Effector memory CD4-positive, alpha-beta T cell (primary cell): ENCODE data around the gene GEMIN2.
"Not testable (repeated sequence)": the region's sequence is repeated elsewhere in the genome, so short reads cannot be mapped to it uniquely, and the experiment has no call there.

ENCODE experiments used
- DNase-seq, 3 donors: peaks; one replicate each; pipeline ENCODE4 v3.0.0-alpha.2; 2020
- H3K27ac ChIP-seq: 2 replicates; pipeline ENCODE4 v1.7.0; 2013; ENCODE audit warnings: mild to moderate bottlenecking, low read length, moderate library complexity; ENCODE audit not compliant: insufficient read depth, poor library complexity, severe bottlenecking
- H3K27me3 ChIP-seq: replicated peaks from 2 replicates; pipeline ENCODE4 v1.7.0; 2013; ENCODE audit warnings: mild to moderate bottlenecking, low read length; ENCODE audit not compliant: insufficient read depth, control insufficient read depth, poor library complexity, severe bottlenecking
- H3K36me3 ChIP-seq: 2 replicates; pipeline ENCODE4 v1.7.0; 2013; ENCODE audit warnings: mild to moderate bottlenecking, low read length, moderate library complexity; ENCODE audit not compliant: control insufficient read depth, insufficient read depth
- H3K4me1 ChIP-seq: 2 replicates; pipeline ENCODE4 v1.7.0; 2013; ENCODE audit warnings: low read length, mild to moderate bottlenecking; ENCODE audit not compliant: control insufficient read depth, insufficient read depth, poor library complexity, severe bottlenecking
- H3K4me3 ChIP-seq: 2 replicates; pipeline ENCODE4 v1.7.0; 2013; ENCODE audit warnings: low read length, low read depth, mild to moderate bottlenecking; ENCODE audit not compliant: insufficient read depth, poor library complexity, severe bottlenecking
- H3K9me3 ChIP-seq: 2 replicates; pipeline ENCODE4 v1.7.0; 2013; ENCODE audit warnings: mild to moderate bottlenecking, low read length, moderate library complexity; ENCODE audit not compliant: control insufficient read depth

GEMIN2 gene

DNA sequence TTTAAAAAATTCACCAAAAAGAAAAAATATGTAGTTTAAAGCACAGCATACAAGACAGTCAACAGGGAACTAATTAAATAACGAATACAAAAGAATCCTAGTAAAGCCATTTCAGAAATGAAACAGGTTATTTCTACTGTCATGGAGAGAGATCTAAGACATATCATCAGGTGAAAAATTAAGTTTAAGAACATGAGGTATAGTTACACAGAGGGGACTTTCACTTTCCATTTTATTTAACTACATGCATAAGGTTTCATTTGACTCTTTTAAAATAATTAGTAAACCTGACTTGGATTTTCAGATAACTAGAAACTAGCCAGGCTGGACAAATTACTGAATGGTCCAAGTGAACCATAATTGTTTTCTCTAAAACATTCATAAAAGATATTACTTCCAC is 22.4 kb upstream of the GEMIN2 start:
- Histone ChIP-seq H3K27ac (no peak overlapping the region), H3K4me1 (no peaks in the 10 kb centered on the region), H3K4me3 (no peak overlapping the region), H3K9me3 (no peaks in the 10 kb centered on the region), H3K27me3 (no peaks in the 10 kb centered on the region), H3K36me3 (peaks cover 51% of the 10 kb centered on the region)
- DNase-seq: no peak

GRCh38 chr14:39094515-39094914 is 19.6 kb upstream of the GEMIN2 start:
- DNase-seq: no peak
- Histone ChIP-seq H3K27ac (no peak overlapping the region), H3K4me3 (no peak overlapping the region), H3K36me3 (peaks cover 42% of the 10 kb centered on the region), H3K9me3 (no peaks in the 10 kb centered on the region), H3K27me3 (no peaks in the 10 kb centered on the region), H3K4me1 (peaks cover 2% of the 10 kb centered on the region)

GRCh38 chr14:39097159-39097558 is 17.0 kb upstream of the GEMIN2 start:
- no peaks in the 10 kb centered on the region for H3K9me3 ChIP-seq
- no peaks in the 10 kb centered on the region for H3K27me3 ChIP-seq
- H3K27ac ChIP-seq: no peak overlapping the region
- peaks cover 20% of the 10 kb centered on the region for H3K36me3 ChIP-seq
- peaks cover 8% of the 10 kb centered on the region for H3K4me1 ChIP-seq
- H3K4me3 ChIP-seq: no peak overlapping the region
- DNase-seq: no peak

DNA sequence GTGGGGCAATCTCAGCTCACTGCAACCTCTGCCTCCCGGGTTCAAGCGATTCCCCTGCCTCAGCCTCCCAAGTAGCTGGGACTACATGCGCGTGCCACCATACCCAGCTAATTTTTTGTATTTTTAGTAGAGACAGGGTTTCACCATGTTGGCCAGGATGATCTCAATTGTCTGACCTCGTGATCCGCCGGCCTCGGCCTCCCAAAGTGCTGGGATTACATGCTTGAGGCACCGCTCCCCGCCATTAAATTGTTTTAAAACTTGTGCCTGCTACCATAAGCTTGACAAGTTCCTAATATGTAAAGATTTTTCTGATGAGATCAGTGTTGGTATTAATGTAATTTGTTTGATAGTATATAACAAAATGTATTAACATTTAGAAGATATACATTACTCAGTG is 14.9 kb upstream of the GEMIN2 start:
- H3K4me3 ChIP-seq, H3K4me1 ChIP-seq, H3K27me3 ChIP-seq, DNase-seq, H3K27ac ChIP-seq, H3K9me3 ChIP-seq: not testable (repeated sequence)
- peaks cover 11% of the 10 kb centered on the region for H3K36me3 ChIP-seq

DNA sequence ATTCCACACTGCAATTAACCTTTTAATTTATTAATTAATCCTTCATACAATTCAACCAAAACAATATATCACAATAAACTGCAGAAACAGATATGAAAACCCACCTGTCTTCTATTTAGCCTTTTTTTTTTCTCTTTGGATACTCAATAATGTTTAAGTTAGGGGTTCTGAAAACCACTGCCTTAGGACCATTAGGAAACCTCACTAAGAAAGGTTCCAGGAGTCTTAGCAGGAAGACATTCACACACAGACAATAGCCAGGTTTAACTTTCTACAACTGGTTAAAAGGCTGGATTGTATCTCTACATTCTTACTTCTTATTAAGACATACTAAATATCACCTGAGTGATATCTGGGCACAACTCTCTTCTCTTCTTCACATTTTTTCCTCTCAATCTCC is 14.4 kb upstream of the GEMIN2 start:
- Histone ChIP-seq H3K9me3 (no peaks in the 10 kb centered on the region), H3K27me3 (no peaks in the 10 kb centered on the region), H3K36me3 (peaks cover 7% of the 10 kb centered on the region), H3K27ac (no peak overlapping the region), H3K4me1 (peaks cover 8% of the 10 kb centered on the region), H3K4me3 (no peak overlapping the region)
- DNase-seq: no peak

DNA sequence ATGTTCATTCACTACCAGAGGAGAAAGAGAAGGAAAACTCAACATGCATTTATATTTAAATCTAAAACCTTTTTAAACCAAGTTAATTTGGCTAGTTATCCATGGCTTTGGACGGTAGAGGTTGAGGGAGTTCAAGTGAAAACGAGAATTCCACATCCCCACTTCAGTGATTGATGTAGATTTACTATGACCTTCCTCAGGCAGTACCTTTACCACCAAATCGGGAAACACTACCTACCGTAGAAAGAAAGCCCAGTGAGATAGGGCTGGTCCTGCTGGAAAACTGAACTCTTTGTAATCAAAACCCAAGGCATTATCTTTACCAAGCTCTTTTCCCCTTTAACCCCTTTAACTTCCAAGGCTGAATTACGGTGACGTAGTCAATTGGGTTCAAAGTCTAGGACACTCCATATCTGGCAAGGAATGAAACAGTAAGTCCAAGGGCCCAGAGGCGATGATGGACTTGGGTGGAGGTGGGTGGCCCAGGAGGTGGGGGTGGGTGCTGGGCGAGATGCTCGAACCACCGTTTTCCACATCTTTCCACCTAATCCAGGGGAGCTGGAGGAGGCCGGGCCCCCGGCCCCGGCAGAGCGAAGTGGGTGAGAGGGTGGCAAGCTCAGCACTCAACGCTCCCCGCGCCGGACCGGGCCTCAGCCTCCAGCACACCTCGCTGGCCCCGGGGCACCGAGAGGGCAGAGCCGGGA is 11.7 kb upstream of the GEMIN2 start:
- no peak for DNase-seq
- H3K4me1 ChIP-seq: peaks cover 8% of the 10 kb centered on the region
- H3K36me3 ChIP-seq: no peaks in the 10 kb centered on the region
- H3K4me3 ChIP-seq: peak overlapping the region; percentile 98
- H3K9me3 ChIP-seq: no peaks in the 10 kb centered on the region
- no peaks in the 10 kb centered on the region for H3K27me3 ChIP-seq
- peak overlapping the region; percentile 88 for H3K27ac ChIP-seq

DNA sequence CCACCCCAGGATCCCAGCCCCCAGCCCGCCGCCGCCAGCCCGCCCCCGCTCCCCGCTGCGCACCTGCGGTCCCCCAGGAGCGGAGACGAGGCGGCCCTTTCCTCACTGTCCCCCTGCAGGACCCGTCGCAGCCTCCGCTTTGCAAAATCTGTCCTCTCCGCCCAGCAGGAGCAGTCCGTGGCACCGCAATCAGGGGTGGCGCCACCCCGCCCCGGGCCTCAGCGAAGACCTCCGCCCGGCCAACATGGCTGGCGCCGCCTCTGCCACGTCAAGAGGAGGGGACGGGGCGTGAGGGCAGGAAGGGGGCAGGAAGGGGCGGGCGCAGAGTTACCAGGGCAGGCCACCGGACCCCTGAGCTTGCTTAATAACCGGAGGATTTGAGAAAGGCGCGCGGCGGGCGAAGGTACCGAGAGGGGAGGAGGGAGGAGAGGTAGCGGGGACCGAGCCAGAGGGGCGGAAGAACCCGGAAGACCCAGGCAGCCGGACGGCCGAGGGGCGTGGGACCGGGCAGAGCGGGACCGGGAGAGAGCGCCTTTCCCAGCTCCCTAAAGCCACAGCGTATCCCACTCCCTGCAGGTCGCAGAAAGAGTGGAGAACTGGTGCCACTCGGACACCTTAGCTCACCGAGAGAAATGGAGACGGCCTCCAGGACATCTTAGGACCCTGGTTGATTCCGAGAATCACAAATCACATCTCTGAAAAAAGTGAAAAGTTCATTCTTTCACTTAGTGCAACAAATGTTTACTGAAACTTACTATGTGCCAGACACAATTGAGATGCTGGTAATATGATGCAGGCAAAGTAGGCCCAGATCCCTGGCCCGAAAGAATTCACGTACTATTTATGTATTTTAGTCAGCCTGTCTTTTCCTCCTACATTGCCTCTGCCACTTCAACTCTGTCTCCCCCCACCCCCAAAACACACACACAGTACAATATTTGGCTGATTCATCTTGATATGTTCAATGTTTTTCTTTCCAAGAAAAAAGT is 10.9 kb upstream of the GEMIN2 start, which contains the start of gene SEC23A:
Gene SEC23A (minus strand): TSS at position 267 of the 989 bp plus-strand sequence. CDS start 7,117 bp downstream, outside the sequence.
- H3K36me3 ChIP-seq: no peaks in the 10 kb centered on the region
- H3K27me3 ChIP-seq: no peaks in the 10 kb centered on the region
- peak; percentile 75 to 83 (median 80) for DNase-seq
- H3K4me3 ChIP-seq: peak within 1 kb of the TSS; percentile 98
- no peaks in the 10 kb centered on the region for H3K9me3 ChIP-seq
- H3K27ac ChIP-seq: peak within 1 kb of the TSS; percentile 88
- peaks cover 6% of the 10 kb centered on the region for H3K4me1 ChIP-seq

DNA sequence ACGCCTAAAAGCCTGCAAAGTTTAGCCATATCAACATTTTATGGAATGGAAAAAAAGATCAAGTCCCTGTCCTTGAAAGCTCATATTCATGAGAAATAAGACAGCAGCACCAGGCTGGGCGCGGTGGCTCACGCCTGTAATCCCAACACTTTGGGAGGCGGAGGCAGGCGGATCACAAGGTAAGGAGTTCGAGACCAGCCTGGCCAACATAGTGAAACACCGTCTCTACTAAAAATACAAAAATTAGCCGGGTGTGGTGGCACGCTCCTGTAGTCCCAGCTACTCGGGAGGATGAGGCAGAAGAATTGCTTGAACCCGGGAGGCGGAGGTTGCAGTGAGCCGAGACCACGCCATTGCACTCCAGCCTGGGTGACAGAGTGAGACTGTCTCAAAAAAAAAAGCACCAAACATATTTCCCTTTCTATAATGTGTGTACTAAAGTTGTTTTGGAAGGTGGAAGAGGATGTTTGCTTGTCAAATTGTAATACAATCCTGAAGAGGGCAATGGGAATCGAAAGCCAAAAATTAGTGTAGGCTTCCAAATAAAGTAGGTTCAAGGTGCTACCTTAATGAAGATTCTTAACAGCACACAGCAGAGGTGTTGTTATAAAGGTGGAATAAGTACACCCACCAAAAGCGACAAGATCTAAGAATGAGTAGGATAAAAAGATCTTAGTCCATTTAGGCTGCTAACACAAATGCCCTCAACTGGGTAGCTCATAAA is 9.9 kb upstream of the GEMIN2 start:
- H3K27me3 ChIP-seq, H3K4me1 ChIP-seq, H3K9me3 ChIP-seq, DNase-seq, H3K36me3 ChIP-seq: not testable (repeated sequence)
- Histone ChIP-seq H3K27ac (peak overlapping the region; percentile 88), H3K4me3 (peak overlapping the region; percentile 98)

DNA sequence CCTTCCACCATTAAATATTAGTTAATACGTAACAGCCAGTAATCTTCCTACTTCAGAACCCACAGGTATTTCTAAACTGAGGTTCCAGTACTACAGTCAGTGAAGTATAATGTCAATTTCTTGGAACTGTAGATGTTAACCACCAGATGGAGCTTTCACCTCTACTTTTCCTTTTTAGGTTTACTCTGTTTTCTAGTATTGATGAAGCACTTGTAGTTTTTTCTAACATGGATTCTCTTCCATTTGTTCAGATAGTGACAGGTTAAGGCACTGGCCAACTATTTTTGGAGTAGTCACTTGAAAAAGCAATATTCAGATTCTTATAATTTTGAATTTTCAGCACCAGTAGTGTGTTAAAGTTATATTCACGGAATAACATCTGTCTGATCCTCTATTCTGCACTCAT is 6.5 kb upstream of the GEMIN2 start:
- no peak for DNase-seq
- no peak overlapping the region for H3K4me3 ChIP-seq

More for the DNA sequence above, 6.5 kb upstream of the GEMIN2 start:
- Histone ChIP-seq H3K36me3 (no peaks in the 10 kb centered on the region), H3K27me3 (no peaks in the 10 kb centered on the region), H3K27ac (no peak overlapping the region), H3K4me1 (no peaks in the 10 kb centered on the region), H3K9me3 (no peaks in the 10 kb centered on the region)
